Heart left ventricle (tissue), 16 donors: ENCODE results near the gene YES1. TPM values are rescaled to one million over a fixed set of nuclear protein-coding genes. Genes with fewer than 3 reads are reported as not detected.

Experiments
- ATAC-seq, 4 donors: fragments of 200-7000 bp; cut with Tn5 transposase; one replicate each; pipeline ENCODE4 v1.9.1; 2020 to 2022; ENCODE audit warnings: moderate library complexity in 4 of 4, mild to moderate bottlenecking in 3 of 4, moderate number of reproducible peaks in 1 of 4
- DNase-seq, 5 donors: peaks; one replicate each; pipeline ENCODE4 v3.0.0-alpha.2; 2020
- H3K27ac ChIP-seq, 12 donors: fragments of 200-600 bp; sonication (generic) in 4 of 12; one replicate each; pipeline versions ENCODE4 v1.5.0 to v1.8.0; 2016 to 2022; ENCODE audit warnings: mild to moderate bottlenecking in 2 of 12
- H3K27me3 ChIP-seq, 9 donors: fragments of 200-600 bp; sonication (generic) in 2 of 9; one replicate each; pipeline versions ENCODE4 v1.5.1 to v1.8.0; 2016 to 2022; ENCODE audit warnings: mild to moderate bottlenecking in 3 of 9
- H3K36me3 ChIP-seq, 9 donors: fragments of 200-600 bp; sonication (generic) in 2 of 9; one replicate each; pipeline versions ENCODE4 v1.5.0 to v1.8.0; 2018 to 2022; ENCODE audit warnings: mild to moderate bottlenecking in 2 of 9
- H3K4me1 ChIP-seq, 12 donors: fragments of 200-600 bp; sonication (generic) in 4 of 12; one replicate each; pipeline versions ENCODE4 v1.5.0 to v1.8.0; 2016 to 2022; ENCODE audit warnings: mild to moderate bottlenecking in 3 of 12
- H3K4me3 ChIP-seq, 12 donors: fragments of 200-600 bp; sonication (generic) in 4 of 12; one replicate each; pipeline versions ENCODE4 v1.5.0 to v1.8.0; 2017 to 2022; ENCODE audit warnings: mild to moderate bottlenecking in 9 of 12, moderate library complexity in 4 of 12
- H3K9me3 ChIP-seq, 12 donors: fragments of 200-600 bp; sonication (generic) in 4 of 12; one replicate each; pipeline versions ENCODE4 v1.5.0 to v1.8.0; 2016 to 2022; ENCODE audit warnings: mild to moderate bottlenecking in 1 of 12
- CTCF ChIP-seq, 12 donors: fragments of 200-600 bp; sonication (generic) in 4 of 12; IDR thresholded peaks; one replicate each; pipeline versions ENCODE4 v1.5.0 to v1.8.0; 2018 to 2022; ENCODE audit warnings: antibody characterized with exemption in 12 of 12, mild to moderate bottlenecking in 5 of 12
- POLR2A ChIP-seq, 2 donors: fragments of 450-650 bp; IDR thresholded peaks; one replicate each; pipeline ENCODE4 v1.6.1; 2017; ENCODE audit warnings: antibody characterized with exemption in 2 of 2, mild to moderate bottlenecking in 2 of 2, moderate library complexity in 2 of 2
- WGBS, 4 donors: extraction: QIAGEN DNeasy Blood & Tissue Kit in 2 of 4; methylation state at CpG; one replicate each; pipeline versions ENCODE4 v1.1.5 to v1.1.7; 2013 to 2018; 5-methylcytosine and 5-hydroxymethylcytosine counted together
- intact Hi-C, 10 donors: fragments of 100-400 bp; cut with DNase I; formaldehyde crosslinking; loops; one replicate each; pipeline versions ENCODE4 v1.11.1 to v1.14.2; 2022
- polyA plus RNA-seq, 2 donors: library from polyadenylated mRNA; stranded (reverse); fragments of 200-250 nt; gene quantifications; one replicate each; pipeline ENCODE4 v1.2.3, GENCODE V29; 2013
- total RNA-seq, 9 donors: library from RNA; depleted of rRNA in 2 of 9; stranded (reverse); fragments of >200 nt in 2 of 9; fragmentation: NEBNext Ultra II Directional in 3 of 9; extraction: Animal tissue kit (Norgen Biotek cat#: 25700) in 3 of 9; gene quantifications; one replicate each; pipeline versions ENCODE4 v1.1.0 to v1.2.4, GENCODE V29; 2016 to 2023
- donor health status: ischemic (EF 13 %, LVEDD 7.1; RV severe dilation, severe dysfunction).
- donor health status: healthy with polysubstance abuse.
- donor health status: DM: no; HTN: yes; CAD: no.
- donor health status: DM: no; HTN: no; CAD: no.
- donor health status: ischemic (EF 25% LVEDD 6.9; RV normal size, moderate dysfunction).
- donor health status: ischemic (EF 25% LVEDD 5.7; RV mildly dilated, moderate dysfunction).
- donor health status: healthy.
- donor health status: DM: yes; HTN: yes; CAD: no.
- donor health status: ischemic (EF 35%, LVEDD 5.7; RV mildly dilated, moderate dysfunction).
- donor health status: nonischemic (EF 11% LVEDD 7.7; RV severe dilation, severe dysfunction).
- donor health status: DM: yes; HTN: yes; CAD: no.
- donor health status: PGD.
- donor health status: ischemic (EF 29% LVEDD 5.4; RV normal size, mild dysfunction).
- donor health status: nonischemic (EF 23%, LVEDD 6.1; RV moderate dilation, normal function).

The YES1 gene
- total and polyA plus RNA-seq, 11 donors = 7.1 to 50.2 (median 23.5) TPM

DNA sequence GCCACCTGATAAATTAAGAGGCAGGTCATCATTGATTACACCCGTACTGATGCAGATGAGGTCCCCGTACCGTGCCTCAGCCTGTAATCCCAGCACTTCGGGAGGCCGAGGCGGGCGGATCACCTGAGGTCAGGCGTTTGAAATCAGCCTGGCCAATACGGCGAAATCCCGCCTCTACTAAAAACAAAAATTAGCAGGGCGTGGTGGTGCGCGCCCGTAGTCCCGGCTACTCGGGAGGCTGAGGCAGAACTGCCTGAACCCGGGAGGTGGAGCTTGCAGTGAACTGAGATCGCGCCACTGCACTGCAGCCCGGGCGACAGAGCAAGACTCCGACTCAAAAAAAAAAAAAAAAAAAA, 98.9 kb downstream of the YES1 start:
- peak overlapping the region in 9 of 12 donors; percentile 50 to 88 (median 73) for H3K27ac ChIP-seq
- DNase-seq (no peak), ATAC-seq (no peak)
- no peaks in the 10 kb centered on the region for H3K27me3 ChIP-seq
- 82 to 88% (median 84%) methylated on average over 22 to 23 of the region's 23 CpGs for WGBS, 4 donors
- H3K36me3 ChIP-seq = peaks cover 0 to 7% (median 0%) of the 10 kb centered on the region in 9 donors
- no peak for TF ChIP-seq CTCF (IDR thresholded peaks at IDR 0.05)
- TF ChIP-seq POLR2A (IDR thresholded peaks at IDR 0.05) = no peak
- H3K4me3 ChIP-seq = peak overlapping the region in 10 of 12 donors; percentile 57 to 89 (median 67)
- intact Hi-C loops = loop anchor here in 1 of 10 donors (10.0 kb wide), 1 partner anchor 88 kb away; no protein-coding TSS in a partner anchor
- H3K4me1 ChIP-seq = peaks cover 0 to 26% (median 12%) of the 10 kb centered on the region in 12 donors
- peaks cover 0 to 18% (median 0%) of the 10 kb centered on the region in 12 donors for H3K9me3 ChIP-seq

- peaks cover 0 to 26% (median 12%) of the 10 kb centered on the region in 12 donors for H3K4me1 ChIP-seq
Observed at GRCh38 chr18:712401-713134, 99.5 kb downstream of the YES1 start, which contains the start of gene ENOSF1. Gene ENOSF1, minus strand, starts transcription at chr18:712630. Its CDS starts 43 bp downstream, at chr18:712587.

GRCh38 chr18:711657-712400, 100.2 kb downstream of the YES1 start:
- H3K27ac ChIP-seq = peak overlapping the region in 11 of 12 donors; percentile 54 to 88 (median 75)
- H3K36me3 ChIP-seq = peaks cover 0 to 9% (median 0%) of the 10 kb centered on the region in 9 donors
- no peaks in the 10 kb centered on the region for H3K27me3 ChIP-seq
- ATAC-seq = peak; percentile 21 to 67 (median 54)
- H3K9me3 ChIP-seq = peaks cover 0 to 18% (median 0%) of the 10 kb centered on the region in 12 donors
- intact Hi-C loops = loop anchor here in 1 of 10 donors (10.0 kb wide), 1 partner anchor 87 kb away; no protein-coding TSS in a partner anchor
- peaks cover 0 to 26% (median 12%) of the 10 kb centered on the region in 12 donors for H3K4me1 ChIP-seq
- TF ChIP-seq POLR2A (IDR thresholded peaks at IDR 0.05) (no peak), CTCF (IDR thresholded peaks at IDR 0.05) (peak in 2 of 12 donors; percentile 8 to 13)
- peak; percentile 41 to 71 (median 64) for DNase-seq
- H3K4me3 ChIP-seq = peak overlapping the region; percentile 47 to 89 (median 65)
- WGBS, 4 donors = 0 to 1% (median 0%) methylated on average over 26 to 42 of the region's 42 CpGs

More at GRCh38 chr18:712401-713134, 99.5 kb downstream of the YES1 start, which contains the start of gene ENOSF1:
- Histone ChIP-seq H3K27ac (peak within 1 kb of the TSS in 11 of 12 donors; percentile 54 to 88 (median 75)), H3K9me3 (peaks cover 0 to 18% (median 0%) of the 10 kb centered on the region in 12 donors), H3K27me3 (no peaks in the 10 kb centered on the region), H3K36me3 (peaks cover 0 to 9% (median 0%) of the 10 kb centered on the region in 9 donors), H3K4me3 (peak within 1 kb of the TSS; percentile 47 to 89 (median 65))
- intact Hi-C loops = loop anchor here in 1 of 10 donors (10.0 kb wide), 1 partner anchor 88 kb away; no protein-coding TSS in a partner anchor
- DNase-seq (peak; percentile 80 to 90 (median 85)), ATAC-seq (peak; percentile 73 to 97 (median 94))
- WGBS, 4 donors = 2 to 14% (median 6%) methylated on average over 44 to 91 of the region's 91 CpGs
- peak in 1 of 2 donors; percentile 20 for TF ChIP-seq POLR2A (IDR thresholded peaks at IDR 0.05)
- TF ChIP-seq CTCF (IDR thresholded peaks at IDR 0.05) = peak; percentile 63 to 91 (median 81)
